Spinal cord (tissue), 10 donors: ENCODE data around the gene CWC25. TPM values are rescaled to one million over a fixed set of nuclear protein-coding genes. Genes with fewer than 3 reads are reported as not detected.
A peak's percentile ranks its signal among the peaks of the same experiment; 100 is the strongest.
"Not testable (repeated sequence)": the region's sequence is repeated elsewhere in the genome, so short reads cannot be mapped to it uniquely, and the experiment has no call there.

ENCODE experiments used
- DNase-seq, 6 donors: peaks; one replicate each; pipeline versions ENCODE4 v3.0.0 to v3.0.0-alpha.2; 2013 to 2015; ENCODE audit warnings: low spot score in 6 of 6, low read depth in 4 of 6
- H3K27ac ChIP-seq: one replicate; pipeline ENCODE4 v1.5.1; 2013; ENCODE audit warnings: low read depth, low read length, control low read depth
- H3K27me3 ChIP-seq: one replicate; pipeline ENCODE4 v1.6.1; 2013; ENCODE audit warnings: low read length; ENCODE audit not compliant: control insufficient read depth, insufficient read depth
- H3K36me3 ChIP-seq: one replicate; pipeline ENCODE4 v1.6.1; 2013; ENCODE audit warnings: low read length; ENCODE audit not compliant: control insufficient read depth, insufficient read depth
- H3K4me1 ChIP-seq: one replicate; pipeline ENCODE4 v1.6.1; 2013; ENCODE audit warnings: low read length; ENCODE audit not compliant: control insufficient read depth, insufficient read depth
- H3K4me3 ChIP-seq: one replicate; pipeline ENCODE4 v1.5.1; 2013; ENCODE audit warnings: low read depth, low read length, control low read depth
- H3K9me3 ChIP-seq: one replicate; pipeline ENCODE4 v1.6.1; 2013; ENCODE audit warnings: low read length; ENCODE audit not compliant: control insufficient read depth, insufficient read depth
- WGBS: methylation state at CpG from one replicate; pipeline ENCODE4 v1.1.5; 2013; ENCODE audit warnings: missing lambda C conversion rate; ENCODE audit not compliant: insufficient coverage; 5-methylcytosine and 5-hydroxymethylcytosine counted together
- polyA plus RNA-seq, 2 donors: library from polyadenylated mRNA; unstranded; fragments of 120-200 nt; gene quantifications; one replicate each; pipeline ENCODE4 v1.2.1, GENCODE V29; 2013; ENCODE audit not compliant: insufficient read length in 2 of 2
- total RNA-seq, 2 donors: library from RNA; depleted of rRNA in 1 of 2; stranded (reverse); fragments of 120-200 nt in 1 of 2; fragments of >200 nt in 1 of 2; gene quantifications; one replicate each; pipeline versions ENCODE4 v1.2.3 to v1.2.4, GENCODE V29; 2013 to 2014
- donor health status: healthy.

Gene CWC25
- total and polyA plus RNA-seq, 4 donors = 8.2 to 21.2 (median 16.4) TPM

GRCh38 chr17:38868817-38869525, 43.9 kb upstream of the CWC25 start:
- H3K4me3 ChIP-seq = peak overlapping the region; percentile 100
- peaks cover 44% of the 10 kb centered on the region for H3K4me1 ChIP-seq
- H3K27ac ChIP-seq = peak overlapping the region; percentile 99

GRCh38 chr17:38867968-38868816, 43.1 kb upstream of the CWC25 start:
- Histone ChIP-seq H3K36me3 (peaks cover 3% of the 10 kb centered on the region), H3K9me3 (no peaks in the 10 kb centered on the region), H3K27me3 (no peaks in the 10 kb centered on the region), H3K4me3 (peak overlapping the region; percentile 100), H3K27ac (peak overlapping the region; percentile 99), H3K4me1 (peaks cover 37% of the 10 kb centered on the region)
- WGBS = 7% methylated on average over 22 of the region's 25 CpGs
- peak in 1 of 6 donors; percentile 75 for DNase-seq

More at GRCh38 chr17:38868817-38869525, 43.9 kb upstream of the CWC25 start:
- H3K27me3 ChIP-seq = no peaks in the 10 kb centered on the region
- 0% methylated on average over 10 of the region's 26 CpGs for WGBS
- DNase-seq = peak in 4 of 6 donors; percentile 75 to 97 (median 91)
- peaks cover 8% of the 10 kb centered on the region for H3K36me3 ChIP-seq
- H3K9me3 ChIP-seq = no peaks in the 10 kb centered on the region

- no peaks in the 10 kb centered on the region for H3K27me3 ChIP-seq
- H3K27ac ChIP-seq = peak overlapping the region; percentile 99
- peaks cover 28% of the 10 kb centered on the region for H3K4me1 ChIP-seq
- H3K9me3 ChIP-seq = no peaks in the 10 kb centered on the region
- peaks cover 3% of the 10 kb centered on the region for H3K36me3 ChIP-seq
- 15% methylated on average over 12 of the region's 31 CpGs for WGBS
- H3K4me3 ChIP-seq = peak overlapping the region; percentile 100
- peak in 3 of 6 donors; percentile 50 to 93 (median 84) for DNase-seq
Measured at GRCh38 chr17:38867179-38867967, 42.3 kb upstream of the CWC25 start.

GRCh38 chr17:38864636-38865398, 39.7 kb upstream of the CWC25 start:
- no peak overlapping the region for H3K27ac ChIP-seq
- 68% methylated on average over 5 of the region's 11 CpGs for WGBS
- no peak for DNase-seq
- H3K27me3 ChIP-seq = no peaks in the 10 kb centered on the region
- H3K36me3 ChIP-seq = no peaks in the 10 kb centered on the region
- no peak overlapping the region for H3K4me3 ChIP-seq
- H3K4me1 ChIP-seq = peaks cover 12% of the 10 kb centered on the region
- H3K9me3 ChIP-seq = no peaks in the 10 kb centered on the region

GRCh38 chr17:38861399-38861843, 36.3 kb upstream of the CWC25 start:
- no peaks in the 10 kb centered on the region for H3K36me3 ChIP-seq
- no peak overlapping the region for H3K4me3 ChIP-seq
- H3K4me1 ChIP-seq = no peaks in the 10 kb centered on the region
- no CpG with 5 or more reads among the region's 8 CpGs for WGBS
- H3K9me3 ChIP-seq = no peaks in the 10 kb centered on the region
- DNase-seq = peak in 1 of 6 donors; percentile 42
- no peak overlapping the region for H3K27ac ChIP-seq
- H3K27me3 ChIP-seq = no peaks in the 10 kb centered on the region

- no peak overlapping the region for H3K4me3 ChIP-seq
- H3K4me1 ChIP-seq = peaks cover 10% of the 10 kb centered on the region
- H3K27me3 ChIP-seq = no peaks in the 10 kb centered on the region
- DNase-seq = no peak
- no peak overlapping the region for H3K27ac ChIP-seq
- WGBS = 58% methylated on average over 3 of the region's 5 CpGs
- no peaks in the 10 kb centered on the region for H3K36me3 ChIP-seq
- H3K9me3 ChIP-seq = no peaks in the 10 kb centered on the region
Measured at GRCh38 chr17:38857271-38857670, 32.1 kb upstream of the CWC25 start.

GRCh38 chr17:38855101-38855714, 30.1 kb upstream of the CWC25 start:
- H3K4me3 ChIP-seq, H3K9me3 ChIP-seq, DNase-seq, H3K36me3 ChIP-seq, H3K27me3 ChIP-seq, H3K27ac ChIP-seq: not testable (repeated sequence)
- 87% methylated on average over 25 of the region's 28 CpGs for WGBS
- H3K4me1 ChIP-seq = peaks cover 16% of the 10 kb centered on the region

- peak within 1 kb of the TSS; percentile 92 for H3K27ac ChIP-seq
- H3K4me1 ChIP-seq = peaks cover 16% of the 10 kb centered on the region
- no peaks in the 10 kb centered on the region for H3K9me3 ChIP-seq
- under 1% methylated on average over 40 of the region's 48 CpGs for WGBS
- H3K36me3 ChIP-seq = peaks cover 16% of the 10 kb centered on the region
- H3K27me3 ChIP-seq = no peaks in the 10 kb centered on the region
- H3K4me3 ChIP-seq = peak within 1 kb of the TSS; percentile 89
- peak; percentile 94 to 99 (median 96) for DNase-seq
Measured at GRCh38 chr17:38853292-38854219, 28.4 kb upstream of the CWC25 start, which contains the start of gene RPL23. RPL23 (minus strand) TSS chr17:38853721; CDS start chr17:38853710, 11 bp downstream.
